Tibial nerve (tissue), 4 donors: ENCODE measurements around the gene RGS17. TPM values are rescaled to one million over a fixed set of nuclear protein-coding genes. Genes with fewer than 3 reads are reported as not detected.
"Not testable (repeated sequence)": the region's sequence is repeated elsewhere in the genome, so short reads cannot be mapped to it uniquely, and the experiment has no call there.

ENCODE experiments used
- DNase-seq, 2 donors: peaks; one replicate each; pipeline ENCODE4 v3.0.0-alpha.2; 2019; ENCODE audit warnings: low spot score in 2 of 2
- H3K27ac ChIP-seq, 4 donors: fragments of 200-600 bp; sonication (generic) in 3 of 4; one replicate each; pipeline ENCODE4 v1.5.1; 2017 to 2019; ENCODE audit warnings: mild to moderate bottlenecking in 1 of 4
- H3K27me3 ChIP-seq, 2 donors: fragments of 200-600 bp; sonication (generic) in 1 of 2; one replicate each; pipeline versions ENCODE4 v1.5.1 to v1.6.0; 2017 to 2019
- H3K36me3 ChIP-seq, 3 donors: fragments of 200-600 bp; sonication (generic); one replicate each; pipeline ENCODE4 v1.5.1; 2018 to 2019
- H3K4me1 ChIP-seq, 4 donors: fragments of 200-600 bp; sonication (generic) in 3 of 4; one replicate each; pipeline ENCODE4 v1.5.1; 2017 to 2019
- H3K4me3 ChIP-seq, 4 donors: fragments of 200-600 bp; sonication (generic) in 3 of 4; one replicate each; pipeline ENCODE4 v1.5.1; 2017 to 2019; ENCODE audit warnings: mild to moderate bottlenecking in 1 of 4, moderate library complexity in 1 of 4
- H3K9me3 ChIP-seq, 4 donors: fragments of 200-600 bp; sonication (generic) in 3 of 4; one replicate each; pipeline ENCODE4 v1.5.1; 2017 to 2019
- CTCF ChIP-seq, 5 experiments: fragments of 200-600 bp in 3 of 5; fragments of 450-650 bp in 2 of 5; sonication (generic) in 3 of 5; IDR thresholded peaks; one replicate each; pipeline ENCODE4 v1.5.1; 2016 to 2019; ENCODE audit warnings: antibody characterized with exemption in 5 of 5, mild to moderate bottlenecking in 3 of 5, moderate library complexity in 2 of 5
- EP300 ChIP-seq, 2 donors: sonication (generic); formaldehyde crosslinking; IDR thresholded peaks; one replicate each; pipeline ENCODE4 v1.6.1; 2017; ENCODE audit warnings: antibody characterized with exemption in 2 of 2, mild to moderate bottlenecking in 1 of 2
- POLR2A ChIP-seq, 2 donors: fragments of 450-650 bp; IDR thresholded peaks; one replicate each; pipeline ENCODE4 v1.6.1; 2017; ENCODE audit warnings: antibody characterized with exemption in 2 of 2, mild to moderate bottlenecking in 2 of 2, moderate library complexity in 2 of 2
- WGBS, 2 donors: methylation state at CpG; one replicate each; pipeline ENCODE4 v1.1.5; 2018; 5-methylcytosine and 5-hydroxymethylcytosine counted together
- total RNA-seq, 4 donors: library from RNA; depleted of rRNA; stranded (reverse); fragments of >200 nt; gene quantifications; one replicate each; pipeline ENCODE4 v1.1.0, GENCODE V29; 2016

RGS17 gene
- total RNA-seq, 4 donors from 2014 or later = under 0.01 to 3.3 TPM; not detected in 2

GRCh38 chr6:152993847-152994246 lies 137.2 kb downstream of the RGS17 start:
- Histone ChIP-seq H3K36me3 (peaks cover 2 to 59% (median 7%) of the 10 kb centered on the region in 3 donors), H3K4me3 (no peak overlapping the region)

GRCh38 chr6:152993431-152993830 lies 137.7 kb downstream of the RGS17 start:
- no peaks in the 10 kb centered on the region for H3K27me3 ChIP-seq
- no peak for TF ChIP-seq EP300 (IDR thresholded peaks at IDR 0.05)
- no peak for TF ChIP-seq POLR2A (IDR thresholded peaks at IDR 0.05)
- TF ChIP-seq CTCF (IDR thresholded peaks at IDR 0.05) = no peak
- no peak overlapping the region for H3K27ac ChIP-seq
- DNase-seq = no peak
- peaks cover 2 to 59% (median 7%) of the 10 kb centered on the region in 3 donors for H3K36me3 ChIP-seq
- peaks cover 0 to 12% (median 0%) of the 10 kb centered on the region in 4 donors for H3K4me1 ChIP-seq
- no peaks in the 10 kb centered on the region for H3K9me3 ChIP-seq
- no peak overlapping the region for H3K4me3 ChIP-seq

More at GRCh38 chr6:152993847-152994246, 137.2 kb downstream of the RGS17 start:
- no peaks in the 10 kb centered on the region for H3K9me3 ChIP-seq
- no peak for DNase-seq
- H3K4me1 ChIP-seq = peaks cover 0 to 15% (median 0%) of the 10 kb centered on the region in 4 donors
- H3K27me3 ChIP-seq = no peaks in the 10 kb centered on the region
- TF ChIP-seq EP300 (IDR thresholded peaks at IDR 0.05) (no peak), POLR2A (IDR thresholded peaks at IDR 0.05) (no peak), CTCF (IDR thresholded peaks at IDR 0.05) (no peak)
- no peak overlapping the region for H3K27ac ChIP-seq

GRCh38 chr6:152986978-152987377 lies 144.1 kb downstream of the RGS17 start:
- H3K9me3 ChIP-seq = no peaks in the 10 kb centered on the region
- H3K27me3 ChIP-seq = no peaks in the 10 kb centered on the region
- no peak overlapping the region for H3K27ac ChIP-seq
- H3K4me1 ChIP-seq = peaks cover 0 to 23% (median 21%) of the 10 kb centered on the region in 4 donors
- H3K36me3 ChIP-seq = peaks cover 2 to 23% (median 7%) of the 10 kb centered on the region in 3 donors
- DNase-seq = no peak
- WGBS, 2 donors = 84 to 87% methylated on average over 2 of the region's 2 CpGs
- H3K4me3 ChIP-seq = no peak overlapping the region
- TF ChIP-seq CTCF (IDR thresholded peaks at IDR 0.05) = no peak
- no peak for TF ChIP-seq EP300 (IDR thresholded peaks at IDR 0.05)
- TF ChIP-seq POLR2A (IDR thresholded peaks at IDR 0.05) = no peak

- H3K36me3 ChIP-seq = peaks cover 0 to 11% (median 2%) of the 10 kb centered on the region in 3 donors
These were observed 145.8 kb downstream of the RGS17 start for GRCh38 chr6:152985300-152985699.

GRCh38 chr6:152984513-152984872 lies 146.6 kb downstream of the RGS17 start:
- DNase-seq = no peak
- no peaks in the 10 kb centered on the region for H3K9me3 ChIP-seq
- TF ChIP-seq CTCF (IDR thresholded peaks at IDR 0.05) (no peak), POLR2A (IDR thresholded peaks at IDR 0.05) (no peak), EP300 (IDR thresholded peaks at IDR 0.05) (no peak)
- H3K4me1 ChIP-seq = peaks cover 0 to 28% (median 25%) of the 10 kb centered on the region in 4 donors
- H3K27me3 ChIP-seq = no peaks in the 10 kb centered on the region
- 2 to 4% methylated on average over 7 of the region's 7 CpGs for WGBS, 2 donors
- peaks cover 0 to 8% (median 0%) of the 10 kb centered on the region in 3 donors for H3K36me3 ChIP-seq
- H3K27ac ChIP-seq = peak overlapping the region; percentile 83 to 95 (median 90)
- H3K4me3 ChIP-seq = peak overlapping the region; percentile 52 to 87 (median 70)

More at GRCh38 chr6:152985300-152985699, 145.8 kb downstream of the RGS17 start:
- H3K4me1 ChIP-seq = peaks cover 0 to 28% (median 25%) of the 10 kb centered on the region in 4 donors
- not testable (repeated sequence) for H3K4me3 ChIP-seq, H3K9me3 ChIP-seq, H3K27me3 ChIP-seq, DNase-seq
- 89 to 92% methylated on average over 11 of the region's 11 CpGs for WGBS, 2 donors
- H3K27ac ChIP-seq = peak overlapping the region in 2 of 4 donors; percentile 83 to 95
